ENCODE data around the gene ESYT2.
"Not testable (repeated sequence)": the region's sequence is repeated elsewhere in the genome, so short reads cannot be mapped to it uniquely, and the experiment has no call there.

The ESYT2 gene

GRCh38 chr7:158829342-158830210, at the start of gene ESYT2:
TSS of gene ESYT2 (minus strand) at chr7:158829509. CDS start at chr7:158829418, 91 bp downstream.
- peak; percentile 100 for DNase-seq

GRCh38 chr7:158878151-158879079, 49.1 kb upstream of the ESYT2 start:
- not testable (repeated sequence) for DNase-seq

GRCh38 chr7:158876984-158877383, 47.7 kb upstream of the ESYT2 start:
- no peak for DNase-seq

GRCh38 chr7:158869876-158870275, 40.6 kb upstream of the ESYT2 start:
- DNase-seq: no peak

GRCh38 chr7:158868764-158869410, 39.6 kb upstream of the ESYT2 start:
- no peak for DNase-seq

- DNase-seq: no peak
These were observed 38.1 kb upstream of the ESYT2 start for GRCh38 chr7:158867214-158867984.

- DNase-seq: no peak
These were observed 36.7 kb upstream of the ESYT2 start for GRCh38 chr7:158865977-158866376.

- DNase-seq: no peak
These were observed 36.2 kb upstream of the ESYT2 start for GRCh38 chr7:158865462-158865922.

- DNase-seq: no peak
These were observed 35.5 kb upstream of the ESYT2 start for GRCh38 chr7:158864833-158865232.

GRCh38 chr7:158864507-158864820, 35.2 kb upstream of the ESYT2 start:
- DNase-seq: no peak

- peak; percentile 25 for DNase-seq
These were observed 34.5 kb upstream of the ESYT2 start for GRCh38 chr7:158863611-158864506.

- not testable (repeated sequence) for DNase-seq
These were observed 33.8 kb upstream of the ESYT2 start for GRCh38 chr7:158862985-158863610.

GRCh38 chr7:158861936-158862704, 32.8 kb upstream of the ESYT2 start:
- no peak for DNase-seq

GRCh38 chr7:158861004-158861787, 31.9 kb upstream of the ESYT2 start:
- no peak for DNase-seq

- DNase-seq: no peak
These were observed 31.1 kb upstream of the ESYT2 start for GRCh38 chr7:158860394-158860793.

GRCh38 chr7:158858592-158859503, 29.5 kb upstream of the ESYT2 start:
- DNase-seq: no peak

- no peak for DNase-seq
These were observed 27.8 kb upstream of the ESYT2 start for GRCh38 chr7:158856883-158857668.

Measured in activated CD4-positive, alpha-beta T cell treated with anti-CD3 and anti-CD28 coated beads, Interleukin-2, amount 50 U/mL, for 1 hour (primary cell).